Type B pancreatic cell (in vitro differentiated cells): ENCODE measurements around the gene ZMIZ1. TPM values are rescaled to one million over a fixed set of nuclear protein-coding genes. Genes with fewer than 3 reads are reported as not detected.

ENCODE experiments used
- DNase-seq: peaks from one replicate; pipeline ENCODE4 v3.0.0; 2021; ENCODE audit warnings: mixed read lengths; ENCODE audit not compliant: unreplicated experiment; ENCODE audit errors: extremely low spot score
- H3K27ac Mint-ChIP-seq: 2 replicates; pipeline ENCODE4 v1.8.0; 2021; ENCODE audit warnings: mild to moderate bottlenecking, mixed read lengths
- H3K27me3 Mint-ChIP-seq: 2 replicates; pipeline ENCODE4 v1.8.0; 2021; ENCODE audit warnings: mixed read lengths
- H3K36me3 Mint-ChIP-seq: 2 replicates; pipeline ENCODE4 v1.8.0; 2021; ENCODE audit warnings: mixed read lengths
- H3K4me1 Mint-ChIP-seq: one replicate; pipeline ENCODE4 v1.8.0; 2021; ENCODE audit warnings: mixed read lengths; ENCODE audit not compliant: unreplicated experiment
- H3K4me3 Mint-ChIP-seq: 2 replicates; pipeline ENCODE4 v1.8.0; 2021; ENCODE audit warnings: mild to moderate bottlenecking, mixed read lengths
- H3K9me3 Mint-ChIP-seq: 2 replicates; pipeline ENCODE4 v1.8.0; 2021; ENCODE audit warnings: mixed read lengths
- total RNA-seq: library from RNA; stranded (reverse); gene quantifications from 2 replicates; pipeline ENCODE4 v1.2.1, GENCODE V29; 2021; ENCODE audit warnings: low replicate concordance
- TF ChIP-seq, protein P1 (sequence below): fragments of 200-600 bp; sonication (generic); conservative IDR thresholded peaks from 2 replicates; pipeline ENCODE4 v1.5.0; 2021; ENCODE audit warnings: antibody characterized with exemption, mild to moderate bottlenecking

The ZMIZ1 gene
- total RNA-seq, 1 donor from 2014 or later, result 102 TPM

DNA sequence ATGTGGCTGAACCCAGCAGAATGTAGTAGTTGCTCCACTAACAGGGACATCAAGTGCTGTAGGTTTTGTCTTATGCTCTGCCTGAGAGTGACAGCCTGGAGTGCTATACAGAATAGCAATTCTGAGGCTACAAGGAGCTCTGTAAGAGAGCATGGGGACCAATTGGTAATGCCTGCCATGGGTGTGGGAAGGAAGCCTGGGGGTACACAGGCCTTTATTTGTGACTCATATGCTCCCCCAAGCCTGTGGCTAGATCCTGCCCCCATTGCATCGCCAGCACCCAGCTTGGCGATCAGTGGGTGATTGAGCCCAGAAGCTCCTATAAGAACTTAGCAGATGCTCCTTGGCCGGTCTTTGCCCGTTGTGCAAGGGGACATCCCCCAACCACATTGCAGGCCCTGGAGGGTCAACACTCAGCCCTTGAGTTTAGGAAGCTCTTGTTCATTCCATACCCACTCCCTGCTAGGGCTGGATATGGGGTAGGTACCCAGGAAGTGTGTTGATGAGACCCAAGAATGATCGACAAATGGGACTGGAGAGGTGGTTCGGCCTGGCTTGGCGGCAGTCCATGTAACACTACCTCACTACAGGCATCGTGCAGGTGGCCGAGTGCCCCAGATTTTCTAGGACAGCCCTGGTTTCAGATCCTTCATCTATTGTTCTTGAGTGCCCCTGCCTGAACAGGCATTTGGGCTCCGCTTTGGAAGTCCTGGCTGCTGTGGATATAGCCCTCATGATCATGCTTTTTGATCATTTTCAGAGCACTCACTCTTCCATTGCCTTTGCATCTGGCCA lies 37.7 kb downstream of the ZMIZ1 start:
- TF ChIP-seq, protein P1, sequence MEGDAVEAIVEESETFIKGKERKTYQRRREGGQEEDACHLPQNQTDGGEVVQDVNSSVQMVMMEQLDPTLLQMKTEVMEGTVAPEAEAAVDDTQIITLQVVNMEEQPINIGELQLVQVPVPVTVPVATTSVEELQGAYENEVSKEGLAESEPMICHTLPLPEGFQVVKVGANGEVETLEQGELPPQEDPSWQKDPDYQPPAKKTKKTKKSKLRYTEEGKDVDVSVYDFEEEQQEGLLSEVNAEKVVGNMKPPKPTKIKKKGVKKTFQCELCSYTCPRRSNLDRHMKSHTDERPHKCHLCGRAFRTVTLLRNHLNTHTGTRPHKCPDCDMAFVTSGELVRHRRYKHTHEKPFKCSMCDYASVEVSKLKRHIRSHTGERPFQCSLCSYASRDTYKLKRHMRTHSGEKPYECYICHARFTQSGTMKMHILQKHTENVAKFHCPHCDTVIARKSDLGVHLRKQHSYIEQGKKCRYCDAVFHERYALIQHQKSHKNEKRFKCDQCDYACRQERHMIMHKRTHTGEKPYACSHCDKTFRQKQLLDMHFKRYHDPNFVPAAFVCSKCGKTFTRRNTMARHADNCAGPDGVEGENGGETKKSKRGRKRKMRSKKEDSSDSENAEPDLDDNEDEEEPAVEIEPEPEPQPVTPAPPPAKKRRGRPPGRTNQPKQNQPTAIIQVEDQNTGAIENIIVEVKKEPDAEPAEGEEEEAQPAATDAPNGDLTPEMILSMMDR, result no peak
- peaks cover 47% of the 10 kb centered on the region for H3K4me1 Mint-ChIP-seq
- H3K9me3 Mint-ChIP-seq, result no peaks in the 10 kb centered on the region
- no peak overlapping the region for H3K4me3 Mint-ChIP-seq
- H3K36me3 Mint-ChIP-seq, result no peaks in the 10 kb centered on the region
- no peak overlapping the region for H3K27ac Mint-ChIP-seq
- no peak for DNase-seq
- H3K27me3 Mint-ChIP-seq, result no peaks in the 10 kb centered on the region

- H3K4me3 Mint-ChIP-seq, result no peak overlapping the region
- no peaks in the 10 kb centered on the region for H3K27me3 Mint-ChIP-seq
- no peak overlapping the region for H3K27ac Mint-ChIP-seq
- peaks cover 51% of the 10 kb centered on the region for H3K4me1 Mint-ChIP-seq
- no peaks in the 10 kb centered on the region for H3K36me3 Mint-ChIP-seq
- no peak for DNase-seq
- TF ChIP-seq, protein P1, result no peak
- no peaks in the 10 kb centered on the region for H3K9me3 Mint-ChIP-seq
Measured at GRCh38 chr10:79107736-79108264, 39.0 kb downstream of the ZMIZ1 start.

GRCh38 chr10:79108728-79109127 lies 40.0 kb downstream of the ZMIZ1 start:
- DNase-seq, result no peak
- Mint-ChIP-seq H3K9me3 (no peaks in the 10 kb centered on the region), H3K4me3 (no peak overlapping the region), H3K4me1 (peaks cover 55% of the 10 kb centered on the region), H3K36me3 (no peaks in the 10 kb centered on the region), H3K27ac (no peak overlapping the region), H3K27me3 (no peaks in the 10 kb centered on the region)
- TF ChIP-seq, protein P1, result no peak

GRCh38 chr10:79111427-79111826 lies 42.7 kb downstream of the ZMIZ1 start:
- H3K27ac Mint-ChIP-seq, result peak overlapping the region; percentile 6
- H3K4me3 Mint-ChIP-seq, result peak overlapping the region; percentile 34
- H3K9me3 Mint-ChIP-seq, result no peaks in the 10 kb centered on the region
- no peak for DNase-seq
- H3K27me3 Mint-ChIP-seq, result no peaks in the 10 kb centered on the region
- TF ChIP-seq, protein P1, result no peak
- H3K36me3 Mint-ChIP-seq, result peaks cover 3% of the 10 kb centered on the region
- H3K4me1 Mint-ChIP-seq, result peaks cover 64% of the 10 kb centered on the region

DNA sequence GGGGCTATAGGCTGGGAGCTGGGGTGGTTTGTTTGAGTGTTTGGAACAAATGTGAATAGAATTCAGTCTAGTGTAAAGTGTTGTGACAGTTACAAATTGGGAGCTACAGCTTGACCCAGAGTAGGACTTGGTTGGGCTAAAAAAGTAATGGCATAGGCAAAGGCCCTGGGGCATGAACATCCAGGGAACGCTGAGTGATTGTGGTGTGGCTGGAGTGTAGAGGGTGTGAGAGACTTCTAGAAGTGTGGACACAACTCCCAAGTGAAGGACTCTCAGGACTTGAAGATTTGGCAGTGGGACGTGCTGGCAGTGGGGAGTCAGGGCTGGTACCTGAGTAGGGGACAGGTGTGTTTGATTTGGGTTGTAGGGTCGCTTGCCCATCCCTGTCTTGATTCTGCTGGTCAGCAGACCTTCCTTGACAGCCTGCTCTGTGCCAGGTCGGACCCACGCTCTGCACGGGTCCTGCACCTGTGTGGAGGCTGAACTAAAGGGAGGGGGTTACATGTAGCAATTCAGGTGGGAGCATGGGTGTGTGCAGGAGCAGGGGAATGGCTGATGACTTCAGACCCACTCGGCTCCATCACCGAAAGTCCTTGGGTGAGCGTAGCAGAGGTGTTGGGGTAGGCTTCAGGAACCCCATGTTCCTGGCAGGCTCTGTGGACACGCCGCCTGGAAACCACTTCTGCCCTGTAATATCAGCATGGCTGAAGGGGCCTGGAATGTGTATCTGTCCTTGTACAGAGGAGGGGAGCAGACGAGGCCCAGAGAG lies 43.3 kb downstream of the ZMIZ1 start:
- Mint-ChIP-seq H3K4me3 (peak overlapping the region; percentile 54), H3K36me3 (peaks cover 6% of the 10 kb centered on the region), H3K27me3 (no peaks in the 10 kb centered on the region), H3K27ac (peak overlapping the region; percentile 6), H3K9me3 (no peaks in the 10 kb centered on the region), H3K4me1 (peaks cover 67% of the 10 kb centered on the region)
- TF ChIP-seq, protein P1, result no peak
- no peak for DNase-seq
